ENCODE data around the gene ATP2C1.
"Not testable (repeated sequence)": the region's sequence is repeated elsewhere in the genome, so short reads cannot be mapped to it uniquely, and the experiment has no call there.

The ATP2C1 gene, protein sequence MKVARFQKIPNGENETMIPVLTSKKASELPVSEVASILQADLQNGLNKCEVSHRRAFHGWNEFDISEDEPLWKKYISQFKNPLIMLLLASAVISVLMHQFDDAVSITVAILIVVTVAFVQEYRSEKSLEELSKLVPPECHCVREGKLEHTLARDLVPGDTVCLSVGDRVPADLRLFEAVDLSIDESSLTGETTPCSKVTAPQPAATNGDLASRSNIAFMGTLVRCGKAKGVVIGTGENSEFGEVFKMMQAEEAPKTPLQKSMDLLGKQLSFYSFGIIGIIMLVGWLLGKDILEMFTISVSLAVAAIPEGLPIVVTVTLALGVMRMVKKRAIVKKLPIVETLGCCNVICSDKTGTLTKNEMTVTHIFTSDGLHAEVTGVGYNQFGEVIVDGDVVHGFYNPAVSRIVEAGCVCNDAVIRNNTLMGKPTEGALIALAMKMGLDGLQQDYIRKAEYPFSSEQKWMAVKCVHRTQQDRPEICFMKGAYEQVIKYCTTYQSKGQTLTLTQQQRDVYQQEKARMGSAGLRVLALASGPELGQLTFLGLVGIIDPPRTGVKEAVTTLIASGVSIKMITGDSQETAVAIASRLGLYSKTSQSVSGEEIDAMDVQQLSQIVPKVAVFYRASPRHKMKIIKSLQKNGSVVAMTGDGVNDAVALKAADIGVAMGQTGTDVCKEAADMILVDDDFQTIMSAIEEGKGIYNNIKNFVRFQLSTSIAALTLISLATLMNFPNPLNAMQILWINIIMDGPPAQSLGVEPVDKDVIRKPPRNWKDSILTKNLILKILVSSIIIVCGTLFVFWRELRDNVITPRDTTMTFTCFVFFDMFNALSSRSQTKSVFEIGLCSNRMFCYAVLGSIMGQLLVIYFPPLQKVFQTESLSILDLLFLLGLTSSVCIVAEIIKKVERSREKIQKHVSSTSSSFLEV

DNA sequence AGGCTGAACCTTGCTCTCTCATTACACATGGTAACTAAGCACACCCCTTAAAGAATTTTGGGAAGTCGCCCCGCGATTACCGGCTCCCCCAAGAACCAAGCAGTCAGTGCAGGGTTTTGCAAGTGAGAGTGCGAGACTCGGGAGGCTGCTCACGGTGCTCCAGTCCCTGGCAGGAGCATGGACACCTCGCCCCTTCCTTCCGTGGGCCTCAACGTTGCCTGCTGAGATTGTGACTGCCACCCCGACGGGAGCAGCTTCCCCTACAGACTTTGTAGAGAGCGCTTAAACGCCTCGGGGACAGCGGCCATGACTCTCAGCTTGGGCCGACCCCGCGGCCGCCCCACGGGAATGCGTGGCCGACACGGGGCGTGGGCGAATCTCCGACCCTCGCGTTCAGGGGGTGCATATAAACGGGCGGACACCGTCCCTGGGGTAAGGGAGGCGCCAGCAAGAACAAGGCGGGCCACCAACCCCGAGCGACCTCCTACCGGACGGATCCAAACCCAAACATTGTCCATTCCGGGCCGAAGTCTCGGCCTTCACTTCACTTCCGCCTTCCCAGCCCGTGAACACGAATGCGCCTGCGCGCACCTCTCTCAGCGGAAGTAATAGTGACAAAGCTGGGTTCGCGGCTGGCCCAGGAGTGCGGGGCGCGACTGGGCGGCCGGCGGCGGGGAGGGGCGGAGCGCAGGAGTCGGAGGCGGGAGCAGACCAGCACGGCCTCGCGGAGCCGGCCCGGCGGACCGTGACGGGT lies at the start of gene ATP2C1:
ATP2C1 (plus strand) TSS at position 709 of the 754 bp plus-strand sequence. CDS start 686 bp downstream, outside the sequence.
- peak; percentile 86 to 88 for DNase-seq (ENCODE audit: low read depth in 2 of 2)

DNA sequence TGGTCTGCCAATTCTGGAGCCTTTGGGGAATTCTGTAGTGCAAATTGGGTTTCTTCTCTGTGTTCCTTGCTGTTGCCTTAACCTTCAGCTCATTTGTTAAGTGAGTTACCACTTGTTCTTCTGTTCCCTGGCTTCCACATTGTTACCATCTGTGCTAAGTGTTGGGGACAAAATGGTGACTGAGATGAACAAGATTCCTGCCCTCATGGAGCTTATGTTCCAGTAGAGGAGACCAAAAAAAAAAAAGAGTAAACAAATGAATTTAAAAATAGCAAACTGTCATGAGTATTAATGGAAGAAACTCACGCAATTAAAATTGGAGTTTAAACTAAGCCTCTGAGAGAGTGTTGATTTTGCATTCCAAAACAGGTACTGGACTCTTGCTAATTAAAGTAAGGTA lies 49.4 kb upstream of the ATP2C1 start:
- DNase-seq (ENCODE audit: low read depth in 2 of 2), result no peak

DNA sequence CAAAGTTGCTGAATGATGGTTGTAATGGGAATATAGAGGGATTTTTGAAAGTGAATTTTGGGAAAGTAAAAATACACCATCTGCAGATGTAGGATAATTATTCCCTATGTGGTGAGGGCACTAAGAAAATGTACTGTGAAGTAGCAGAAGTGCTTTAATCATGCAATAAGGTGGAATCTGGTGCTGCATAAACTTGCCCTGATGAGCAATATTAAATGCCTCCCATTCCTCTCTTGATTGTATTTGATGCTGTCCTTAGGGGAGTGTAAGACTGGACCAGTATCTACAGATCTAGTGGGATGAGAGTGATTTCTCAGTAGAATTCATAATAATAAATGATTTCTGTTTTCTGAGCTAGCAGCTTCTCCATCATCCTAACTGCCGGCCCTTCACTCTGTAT lies 47.7 kb upstream of the ATP2C1 start:
- no peak for DNase-seq (ENCODE audit: low read depth in 2 of 2)

DNA sequence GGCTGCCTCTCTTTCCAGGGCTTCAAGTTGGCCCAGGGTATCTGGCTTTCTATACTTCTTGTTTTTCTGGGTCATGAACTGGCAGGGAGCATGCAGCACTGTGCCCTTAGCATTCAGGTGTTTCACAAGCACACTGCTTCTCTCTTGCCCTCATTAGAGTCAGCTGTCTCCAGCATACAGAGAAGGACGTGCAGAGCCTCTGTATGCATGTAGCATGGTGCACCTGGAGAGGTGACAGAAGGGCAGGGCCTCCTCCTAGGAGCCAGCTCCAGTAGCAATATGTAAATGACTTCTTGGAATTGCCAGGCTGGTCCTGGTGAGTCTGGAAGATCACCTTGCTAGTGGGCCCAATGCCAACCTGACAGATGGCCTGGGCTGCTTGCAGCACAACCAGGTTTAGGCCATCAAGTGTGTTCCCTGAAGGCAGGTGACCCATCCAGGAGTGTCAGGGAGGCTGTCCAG lies 44.8 kb upstream of the ATP2C1 start:
- no peak for DNase-seq (ENCODE audit: low read depth in 2 of 2)

DNA sequence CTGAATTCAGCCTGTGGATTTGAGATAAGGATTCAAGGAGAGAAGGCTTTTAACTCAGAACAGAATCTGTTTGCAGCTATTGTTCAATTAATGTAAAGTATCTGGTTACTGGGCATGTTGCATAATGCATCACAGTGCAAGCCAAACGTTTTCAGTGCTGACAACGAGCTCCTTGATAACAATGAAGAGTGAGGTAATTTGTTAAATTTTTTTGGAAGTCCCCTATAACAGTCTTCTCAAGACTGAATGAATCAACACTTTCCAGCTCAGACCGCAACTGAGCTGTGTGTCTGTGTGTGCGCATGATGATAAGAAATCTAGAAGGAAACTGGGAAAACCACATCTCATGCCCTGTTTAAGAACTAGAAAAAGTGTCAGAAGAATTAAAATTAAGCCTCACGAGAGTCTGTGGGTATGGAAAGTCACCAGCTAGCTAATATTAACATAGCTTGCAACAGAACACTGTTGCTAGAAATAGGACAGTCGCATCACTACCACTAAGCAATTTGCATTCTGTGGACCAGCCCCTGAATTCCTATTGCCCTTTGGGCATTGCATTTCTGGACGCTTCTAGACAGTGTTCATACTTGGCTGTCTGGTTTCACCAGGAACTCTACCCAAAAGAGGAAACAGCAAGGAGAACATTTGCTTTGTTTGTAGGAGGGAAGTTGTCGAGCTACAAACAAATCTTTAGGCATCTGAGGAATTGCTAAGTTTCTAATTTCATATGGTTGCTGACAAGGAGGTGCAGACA lies 43.7 kb upstream of the ATP2C1 start:
- DNase-seq (ENCODE audit: low read depth in 2 of 2), result peak; percentile 7 to 26

DNA sequence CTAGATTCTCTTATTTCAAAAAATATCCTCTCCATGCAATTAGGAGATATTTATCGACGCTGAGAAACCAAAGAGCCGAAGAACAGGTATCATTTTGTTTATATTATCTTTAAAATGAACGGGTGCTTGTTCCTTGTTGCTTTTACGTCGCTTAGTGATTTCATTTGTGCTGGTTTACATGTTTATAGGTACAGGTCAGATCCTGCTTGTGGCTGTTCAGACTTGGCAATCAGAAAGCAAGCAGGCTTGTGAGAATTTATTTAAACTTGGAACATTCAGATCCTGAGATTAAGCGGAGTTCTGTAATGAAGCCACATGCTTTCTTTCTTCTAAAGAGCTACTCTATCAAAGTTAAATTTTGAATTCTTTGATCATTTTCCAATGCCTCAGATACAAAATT lies 43.0 kb upstream of the ATP2C1 start:
- no peak for DNase-seq (ENCODE audit: low read depth in 2 of 2)

DNA sequence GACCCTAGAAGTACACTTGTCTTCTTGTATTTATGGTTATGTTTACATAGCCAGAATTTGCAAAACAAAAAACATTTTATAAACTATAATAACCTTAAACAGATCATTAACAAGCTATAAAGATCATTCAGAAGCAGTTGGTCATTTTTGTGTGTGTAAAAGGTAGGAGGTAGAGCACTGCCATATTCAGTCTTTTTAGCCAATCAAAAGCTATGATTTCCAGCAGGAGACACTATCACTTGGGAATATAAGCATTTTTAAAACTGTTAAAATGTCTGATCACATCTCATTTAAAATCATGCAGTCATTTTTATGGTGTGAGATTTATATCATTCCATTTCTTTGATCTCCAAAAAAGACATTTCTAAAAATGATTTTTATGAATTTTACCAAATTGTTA lies 42.6 kb upstream of the ATP2C1 start:
- DNase-seq (ENCODE audit: low read depth in 2 of 2), result no peak

DNA sequence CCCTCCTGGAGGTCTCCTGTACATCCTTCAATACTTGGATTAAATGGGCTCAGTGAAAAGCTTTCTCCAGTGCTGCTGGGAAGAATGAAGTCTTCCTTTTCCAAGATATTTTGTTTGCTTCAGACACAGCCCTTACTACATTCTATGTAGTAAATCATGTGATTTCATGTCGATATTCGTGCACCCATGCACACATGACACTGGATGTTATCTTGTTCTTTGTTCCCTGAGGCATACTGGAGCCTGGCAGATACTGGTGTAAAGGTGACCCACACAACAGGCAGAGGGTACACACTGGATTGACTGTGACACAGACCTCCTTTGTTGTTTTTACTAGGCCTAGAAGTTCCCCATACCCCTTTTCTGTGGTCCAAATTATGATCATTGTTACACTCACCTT lies 40.3 kb upstream of the ATP2C1 start:
- DNase-seq (ENCODE audit: low read depth in 2 of 2), result no peak

DNA sequence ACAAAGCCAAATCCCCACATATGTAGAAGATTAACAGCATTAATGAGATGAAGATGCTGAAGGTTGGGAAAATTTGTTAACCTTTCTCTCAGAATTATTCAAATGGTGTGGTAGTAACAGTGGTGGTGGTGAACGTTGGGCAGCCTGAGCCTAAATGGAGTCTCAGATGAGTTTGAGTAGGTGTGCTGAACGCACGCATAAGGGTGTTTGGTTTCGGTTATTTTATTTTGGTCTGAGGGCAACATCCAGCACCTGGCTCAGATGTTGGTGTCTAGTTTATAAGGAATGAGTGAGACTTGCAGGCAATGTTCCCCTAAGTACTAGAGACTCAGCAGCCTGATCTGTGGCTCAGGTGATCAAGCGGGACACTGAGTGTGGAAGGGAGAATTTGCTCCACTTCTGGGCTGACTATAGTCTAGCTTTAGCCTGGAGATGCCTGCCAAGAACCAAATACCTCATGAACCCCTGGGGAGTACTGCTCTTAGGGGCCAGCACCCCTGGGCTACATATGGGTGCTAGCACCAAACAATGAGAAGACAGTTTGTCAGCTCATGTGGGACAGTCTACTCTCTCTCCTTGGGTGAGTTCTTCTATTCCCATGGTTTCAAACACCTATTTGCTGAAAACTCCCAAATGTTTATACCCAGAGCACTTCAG lies 39.5 kb upstream of the ATP2C1 start:
- DNase-seq (ENCODE audit: low read depth in 2 of 2), result no peak

DNA sequence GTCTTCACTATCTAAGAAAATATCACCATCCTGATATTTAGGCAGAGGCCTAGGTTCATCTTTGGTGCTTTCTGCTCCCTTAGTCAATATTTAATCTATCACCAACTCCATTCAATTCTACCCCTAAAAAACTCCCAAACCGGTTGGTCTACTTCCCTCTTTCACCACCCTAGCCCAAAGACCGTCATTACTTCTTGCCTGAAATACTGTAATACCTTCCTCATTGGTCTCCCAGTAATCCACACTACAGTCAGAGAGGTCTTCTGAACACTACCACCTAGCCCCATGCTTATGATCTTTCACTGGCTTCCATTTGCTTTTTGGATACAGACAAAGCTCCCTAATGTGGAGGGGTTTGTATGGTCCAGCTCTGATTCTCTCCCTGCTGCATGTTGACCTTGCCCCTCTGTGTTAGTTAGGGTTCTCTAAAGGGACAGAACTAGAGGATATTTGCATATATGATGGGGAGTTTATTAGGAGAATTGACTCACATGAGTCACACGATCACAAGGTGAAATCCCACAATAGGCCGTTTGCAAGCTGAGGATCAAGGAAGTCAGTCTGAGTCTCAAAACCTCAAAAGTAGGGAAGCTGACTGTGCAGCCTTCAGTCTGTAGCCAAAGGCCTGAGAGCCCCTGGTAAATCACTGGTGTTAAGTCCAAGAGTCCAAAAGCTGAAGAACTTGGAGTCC lies 36.4 kb upstream of the ATP2C1 start:
- no peak for DNase-seq (ENCODE audit: low read depth in 2 of 2)

DNA sequence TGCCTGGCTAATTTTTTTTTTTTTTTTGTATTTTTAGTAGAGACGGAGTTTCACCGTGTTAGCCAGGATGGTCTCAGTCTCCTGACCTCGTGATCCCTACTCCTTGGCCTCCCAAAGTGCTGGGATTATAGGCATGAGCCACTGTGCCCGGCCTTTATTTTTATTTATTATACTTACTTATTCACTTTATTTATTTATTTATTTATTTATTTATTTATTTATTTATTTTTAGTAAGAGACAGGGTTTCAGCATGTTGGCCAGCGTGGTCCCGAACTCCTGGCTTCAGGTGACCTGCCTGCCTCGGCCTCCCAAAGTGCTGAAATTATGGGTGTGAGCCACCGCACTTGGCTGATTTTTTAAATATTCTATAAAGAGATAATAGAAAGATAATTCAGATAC lies 31.8 kb upstream of the ATP2C1 start:
- DNase-seq (ENCODE audit: low read depth in 2 of 2), result not testable (repeated sequence)

DNA sequence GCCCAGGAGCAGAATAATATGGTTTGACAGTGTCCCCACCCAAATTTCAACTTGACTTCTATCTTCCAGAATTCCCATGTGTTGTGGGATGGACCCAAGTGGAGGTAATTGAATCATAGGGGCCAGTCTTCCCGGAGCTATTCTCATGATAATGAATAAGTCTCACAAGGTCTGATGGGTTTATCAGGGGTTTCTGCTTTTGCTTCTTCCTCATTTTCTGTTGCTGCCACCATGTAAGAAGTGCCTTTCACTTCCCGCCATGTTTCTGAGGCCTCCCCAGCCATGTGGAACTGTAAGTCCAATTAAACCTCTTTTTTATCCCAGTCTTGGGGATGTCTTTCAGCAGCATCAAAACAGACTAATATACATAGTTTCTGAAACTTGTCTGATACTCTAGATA lies 28.4 kb upstream of the ATP2C1 start:
- DNase-seq (ENCODE audit: low read depth in 2 of 2), result no peak

DNA sequence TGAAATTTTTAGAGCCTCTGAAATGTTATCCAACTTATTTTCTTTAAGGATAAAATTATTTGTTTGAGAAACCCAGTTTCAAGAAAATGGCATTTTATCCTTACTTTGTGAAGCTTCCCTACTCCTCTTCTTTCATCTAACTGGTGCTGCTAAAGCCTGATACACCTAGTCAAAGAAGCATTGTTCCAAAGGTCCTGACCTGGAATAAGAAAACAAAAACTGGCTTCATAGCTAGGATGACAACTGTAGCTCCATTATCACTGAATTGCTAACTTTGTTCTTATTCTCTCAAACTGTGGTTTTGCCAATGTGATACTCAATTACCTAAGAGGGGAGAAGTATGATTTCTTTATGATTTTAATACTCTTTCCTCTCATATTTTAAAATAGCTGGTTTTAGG lies 27.6 kb upstream of the ATP2C1 start:
- DNase-seq (ENCODE audit: low read depth in 2 of 2), result no peak

DNA sequence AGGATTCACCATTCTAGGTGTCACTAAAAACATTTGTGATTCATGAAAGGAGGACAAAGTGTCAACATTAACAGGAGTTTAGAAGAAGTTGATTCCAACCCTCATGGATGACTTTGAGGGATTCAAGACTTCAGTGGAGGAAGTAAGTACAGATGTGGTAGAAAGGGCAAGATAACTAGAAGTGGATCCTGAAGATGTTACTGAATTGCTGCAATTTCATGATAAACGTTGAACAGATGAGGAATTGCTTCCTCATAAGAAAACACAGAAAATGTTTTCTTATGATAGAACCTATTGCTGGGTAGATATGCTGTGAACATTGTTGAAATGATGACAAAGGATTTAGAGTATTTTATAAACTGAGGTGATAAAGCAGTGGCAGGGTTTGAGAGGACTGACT lies 23.5 kb upstream of the ATP2C1 start:
- no peak for DNase-seq (ENCODE audit: low read depth in 2 of 2)

DNA sequence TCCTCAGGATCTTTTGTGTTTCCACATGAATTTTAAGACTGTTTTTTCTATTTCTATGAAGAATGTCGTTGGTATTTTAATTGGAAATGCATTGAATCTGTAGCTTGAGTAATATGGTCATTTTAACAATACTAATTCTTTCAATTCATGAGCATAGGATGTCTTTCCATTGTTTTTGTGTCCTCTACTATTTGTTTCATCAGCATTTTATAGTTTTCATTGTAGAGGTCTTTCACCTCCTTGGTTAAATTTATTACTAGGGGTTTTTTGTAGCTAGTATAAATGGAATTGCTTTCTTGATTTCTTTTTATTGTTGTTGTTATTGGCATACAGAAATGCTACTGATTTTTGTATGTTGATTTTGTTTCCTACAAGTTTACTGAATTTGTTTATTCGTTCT lies 17.3 kb upstream of the ATP2C1 start:
- no peak for DNase-seq (ENCODE audit: low read depth in 2 of 2)

DNA sequence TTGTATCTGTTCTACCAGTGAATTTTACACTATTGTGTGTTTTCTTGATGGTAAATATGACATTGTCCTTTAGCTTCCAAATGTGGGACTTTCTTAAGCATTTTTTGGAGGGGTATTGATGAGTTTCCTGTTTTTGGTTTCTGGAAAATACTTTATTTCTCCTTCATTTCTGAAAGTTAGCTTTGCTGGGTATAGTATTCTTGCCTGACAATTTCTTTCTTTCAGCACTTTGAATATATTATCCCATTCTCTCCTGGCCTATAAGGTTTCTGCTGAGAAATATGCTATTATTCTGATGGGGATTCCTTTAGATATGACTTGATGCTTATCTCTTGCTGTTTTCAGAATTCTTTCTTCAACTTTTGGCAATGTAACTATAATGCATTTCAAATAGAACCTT lies 15.4 kb upstream of the ATP2C1 start:
- DNase-seq (ENCODE audit: low read depth in 2 of 2), result no peak

DNA sequence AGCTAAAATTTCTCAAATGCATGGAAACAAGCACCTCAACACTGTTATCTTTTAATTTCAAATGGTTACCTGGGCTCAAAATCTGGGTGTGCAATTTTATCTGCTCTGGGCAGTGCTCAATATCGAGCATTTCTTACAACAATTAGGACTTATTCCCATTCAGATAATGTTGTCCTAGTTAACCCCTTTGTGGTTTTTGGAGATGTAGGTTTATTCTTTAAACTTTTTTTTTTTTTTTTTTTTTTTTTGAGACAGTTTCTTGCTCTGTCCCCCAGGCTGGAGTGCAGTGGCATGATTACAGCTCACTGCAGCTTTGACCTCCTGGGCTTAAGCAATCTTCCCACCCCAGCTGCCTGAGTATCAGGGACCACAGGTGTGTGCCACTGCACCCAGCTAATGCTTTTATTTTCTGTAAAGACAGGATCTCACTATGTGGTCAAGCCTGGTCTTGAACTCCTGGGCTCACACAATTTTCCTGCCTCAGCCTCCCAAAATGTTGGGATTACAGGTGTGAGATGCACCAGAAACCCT lies 4.4 kb upstream of the ATP2C1 start:
- no peak for DNase-seq (ENCODE audit: low read depth in 2 of 2)

DNA sequence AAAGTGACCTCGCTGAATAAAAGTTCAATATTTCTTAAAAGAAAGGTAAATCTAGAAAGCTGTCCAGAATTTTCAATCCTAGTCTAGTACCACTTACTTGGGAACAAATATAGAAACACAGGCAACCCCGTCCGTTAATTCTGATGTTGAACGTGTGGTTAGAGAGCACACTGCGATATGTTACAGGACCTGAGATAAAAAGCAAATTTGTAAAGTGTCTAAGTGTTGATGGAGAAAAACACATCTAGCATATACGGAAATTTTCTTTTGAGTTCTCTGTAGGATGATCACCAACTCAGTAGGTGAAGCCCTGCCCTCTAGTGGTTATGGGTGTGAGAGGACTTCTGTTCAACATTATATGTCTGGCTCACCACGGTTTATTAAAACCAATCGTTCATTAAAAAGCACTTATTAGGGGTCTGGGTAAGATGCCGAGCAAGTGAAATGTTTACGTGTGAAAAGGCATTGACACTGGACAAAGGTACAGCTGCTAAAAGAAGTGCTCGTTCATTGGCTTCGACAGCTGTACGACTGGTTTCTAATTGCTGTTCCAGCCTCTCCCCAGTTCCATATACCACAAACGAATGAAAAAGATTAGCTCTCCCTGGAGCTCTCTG lies 1.0 kb upstream of the ATP2C1 start:
- DNase-seq (ENCODE audit: low read depth in 2 of 2), result peak; percentile 16 to 23
